Spleen (tissue), 7 donors: ENCODE measurements around the gene SMARCA2.

ENCODE experiments used
- CTCF ChIP-seq, 11 experiments: fragments of 200-600 bp in 7 of 11; fragments of 450-650 bp in 4 of 11; sonication (generic) in 4 of 11; IDR thresholded peaks in 8 of 11; conservative IDR thresholded peaks in 3 of 11; 1 replicate in 7 of 11; 2 replicates in 4 of 11; pipeline versions ENCODE4 v1.4.0 to v1.8.0; 2016 to 2021; ENCODE audit warnings: antibody characterized with exemption in 11 of 11, inconsistent platforms in 4 of 11, mild to moderate bottlenecking in 1 of 11
- POLR2AphosphoS5 ChIP-seq, 3 donors: sonication (generic); formaldehyde crosslinking; IDR thresholded peaks; one replicate each; pipeline ENCODE4 v1.5.1; 2017; ENCODE audit warnings: antibody characterized with exemption in 3 of 3
- donor health status: DM: no; HTN: no; CAD: no; lungs with moderate emphysema.
- donor health status: DM: no; HTN: no; CAD: no.
- donor health status: DM: no; HTN: no; CAD: no.

GRCh38 chr9:2198956-2199635 is 183.9 kb downstream of the SMARCA2 start:
- TF ChIP-seq CTCF (IDR thresholded peaks at IDR 0.05 in 8 of 11, conservative IDR thresholded peaks at IDR 0.05 in 3 of 11) (no peak), POLR2AphosphoS5 (IDR thresholded peaks at IDR 0.05) (no peak)
